GM12892 (cell line): ENCODE measurements around the gene WDR1.

Source experiments
- DNase-seq: peaks from one replicate; pipeline ENCODE4 v3.0.0; 2011; ENCODE audit not compliant: insufficient read length
- FAIRE-seq: peaks from 2 replicates; lab custom pipeline; 2011; peaks lifted over from hg19 to GRCh38; lab: Jason Lieb, UNC
- POLR2A ChIP-seq: IDR thresholded peaks from 2 replicates; pipeline ENCODE4 v1.6.1; 2011; ENCODE audit warnings: low read depth, low read length, control low read depth
- POLR2AphosphoS5 ChIP-seq: IDR thresholded peaks from 2 replicates; pipeline ENCODE4 v1.6.1; 2011; ENCODE audit warnings: low read depth, low read length, control low read depth
- TAF1 ChIP-seq: IDR thresholded peaks from 2 replicates; pipeline ENCODE4 v1.6.1; 2011; ENCODE audit warnings: low read depth, mild to moderate bottlenecking, control low read depth, low read length, borderline replicate concordance

WDR1 gene

GRCh38 chr4:10094841-10095240, 21.8 kb downstream of the WDR1 start:
- TF ChIP-seq POLR2A (peak; percentile 18; the same call in 1 of the 2 replicates), TAF1 (no peak)
- no peak for FAIRE-seq
- DNase-seq: no peak

GRCh38 chr4:10093801-10094552, 22.6 kb downstream of the WDR1 start:
- FAIRE-seq (no peak), DNase-seq (no peak)
- peak; percentile 19; the same call in 1 of the 2 replicates for TF ChIP-seq POLR2A
- no peak; the same call in 1 of the 2 replicates for TF ChIP-seq POLR2AphosphoS5

- no peak for DNase-seq
- FAIRE-seq: no peak
- TF ChIP-seq POLR2A (no peak), POLR2AphosphoS5 (no peak), TAF1 (no peak)
Observed at GRCh38 chr4:10093271-10093621, 23.4 kb downstream of the WDR1 start.

GRCh38 chr4:10092481-10093270, 23.9 kb downstream of the WDR1 start:
- TF ChIP-seq POLR2AphosphoS5: 0 out of 2 replicates have a peak, but pooled peaks have one; percentile 16
- TF ChIP-seq POLR2A: no peak
- DNase-seq: no peak

GRCh38 chr4:10091531-10092181, 24.9 kb downstream of the WDR1 start:
- no peak for DNase-seq
- FAIRE-seq: no peak
- TF ChIP-seq POLR2AphosphoS5 (no peak), TAF1 (no peak), POLR2A (no peak)

More at GRCh38 chr4:10092481-10093270, 23.9 kb downstream of the WDR1 start:
- no peak for FAIRE-seq

- FAIRE-seq (no peak), DNase-seq (no peak)
- TF ChIP-seq TAF1: no peak
- peak; percentile 64 for TF ChIP-seq POLR2A
- TF ChIP-seq POLR2AphosphoS5: peak; percentile 61; the same call in 1 of the 2 replicates
Observed at GRCh38 chr4:10090467-10091250, 25.9 kb downstream of the WDR1 start.

- FAIRE-seq (no peak), DNase-seq (no peak)
- TF ChIP-seq POLR2AphosphoS5 (no peak), TAF1 (no peak), POLR2A (no peak)
Observed at GRCh38 chr4:10089346-10089745, 27.3 kb downstream of the WDR1 start.

- DNase-seq (no peak), FAIRE-seq (no peak)
- no peak for TF ChIP-seq TAF1
- 0 out of 2 replicates have a peak, but pooled peaks have one; percentile 21 for TF ChIP-seq POLR2A
- TF ChIP-seq POLR2AphosphoS5: peak; percentile 46
Observed at GRCh38 chr4:10088135-10089010, 28.2 kb downstream of the WDR1 start.

- FAIRE-seq (no peak), DNase-seq (no peak)
- TF ChIP-seq POLR2A: 0 out of 2 replicates have a peak, but pooled peaks have one; percentile 33
- peak; percentile 49; the same call in 1 of the 2 replicates for TF ChIP-seq POLR2AphosphoS5
- TF ChIP-seq TAF1: no peak
Observed at GRCh38 chr4:10087152-10087791, 29.3 kb downstream of the WDR1 start.
